ENCODE data around the gene EBF3. TPM values are rescaled to one million over a fixed set of nuclear protein-coding genes. Genes with fewer than 3 reads are reported as not detected.

The EBF3 gene
- total RNA-seq, 1 donor from 2014 or later = 0.20 TPM

DNA sequence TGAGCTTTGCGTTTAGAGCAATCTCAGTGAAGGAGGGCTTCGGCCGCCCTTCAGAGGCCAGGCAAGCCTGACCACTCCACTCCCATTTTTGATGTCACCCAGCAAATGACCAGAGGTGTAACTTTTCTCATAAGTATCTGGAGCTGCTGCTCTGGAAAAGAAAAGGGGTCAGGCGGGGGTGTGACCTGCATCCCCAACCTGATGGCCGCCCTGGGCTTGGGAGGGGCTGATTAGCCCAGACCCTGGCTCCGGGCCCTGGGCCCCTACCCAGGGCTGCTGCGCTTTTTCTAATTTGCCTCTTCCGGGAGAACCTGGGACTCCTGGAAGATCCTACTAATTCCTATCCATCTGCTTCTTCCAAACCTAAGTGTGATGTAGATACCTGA, 9.6 kb upstream of the EBF3 start:
- TF ChIP-seq, protein P1, sequence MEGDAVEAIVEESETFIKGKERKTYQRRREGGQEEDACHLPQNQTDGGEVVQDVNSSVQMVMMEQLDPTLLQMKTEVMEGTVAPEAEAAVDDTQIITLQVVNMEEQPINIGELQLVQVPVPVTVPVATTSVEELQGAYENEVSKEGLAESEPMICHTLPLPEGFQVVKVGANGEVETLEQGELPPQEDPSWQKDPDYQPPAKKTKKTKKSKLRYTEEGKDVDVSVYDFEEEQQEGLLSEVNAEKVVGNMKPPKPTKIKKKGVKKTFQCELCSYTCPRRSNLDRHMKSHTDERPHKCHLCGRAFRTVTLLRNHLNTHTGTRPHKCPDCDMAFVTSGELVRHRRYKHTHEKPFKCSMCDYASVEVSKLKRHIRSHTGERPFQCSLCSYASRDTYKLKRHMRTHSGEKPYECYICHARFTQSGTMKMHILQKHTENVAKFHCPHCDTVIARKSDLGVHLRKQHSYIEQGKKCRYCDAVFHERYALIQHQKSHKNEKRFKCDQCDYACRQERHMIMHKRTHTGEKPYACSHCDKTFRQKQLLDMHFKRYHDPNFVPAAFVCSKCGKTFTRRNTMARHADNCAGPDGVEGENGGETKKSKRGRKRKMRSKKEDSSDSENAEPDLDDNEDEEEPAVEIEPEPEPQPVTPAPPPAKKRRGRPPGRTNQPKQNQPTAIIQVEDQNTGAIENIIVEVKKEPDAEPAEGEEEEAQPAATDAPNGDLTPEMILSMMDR (IDR thresholded peaks at IDR 0.05) = no peak
- no peak for ATAC-seq
- peaks cover 78% of the 10 kb centered on the region for H3K27me3 ChIP-seq
- H3K4me3 ChIP-seq = no peak overlapping the region
- DNase-seq = no peak
- H3K27ac ChIP-seq = no peak overlapping the region
- H3K4me1 ChIP-seq = peaks cover 14% of the 10 kb centered on the region
- no peaks in the 10 kb centered on the region for H3K36me3 ChIP-seq
- intact Hi-C loops (cut with DNase I) = loop anchor here (10.0 kb wide), 1 partner anchor 939 kb away; no protein-coding TSS in a partner anchor
- no peaks in the 10 kb centered on the region for H3K9me3 ChIP-seq

DNA sequence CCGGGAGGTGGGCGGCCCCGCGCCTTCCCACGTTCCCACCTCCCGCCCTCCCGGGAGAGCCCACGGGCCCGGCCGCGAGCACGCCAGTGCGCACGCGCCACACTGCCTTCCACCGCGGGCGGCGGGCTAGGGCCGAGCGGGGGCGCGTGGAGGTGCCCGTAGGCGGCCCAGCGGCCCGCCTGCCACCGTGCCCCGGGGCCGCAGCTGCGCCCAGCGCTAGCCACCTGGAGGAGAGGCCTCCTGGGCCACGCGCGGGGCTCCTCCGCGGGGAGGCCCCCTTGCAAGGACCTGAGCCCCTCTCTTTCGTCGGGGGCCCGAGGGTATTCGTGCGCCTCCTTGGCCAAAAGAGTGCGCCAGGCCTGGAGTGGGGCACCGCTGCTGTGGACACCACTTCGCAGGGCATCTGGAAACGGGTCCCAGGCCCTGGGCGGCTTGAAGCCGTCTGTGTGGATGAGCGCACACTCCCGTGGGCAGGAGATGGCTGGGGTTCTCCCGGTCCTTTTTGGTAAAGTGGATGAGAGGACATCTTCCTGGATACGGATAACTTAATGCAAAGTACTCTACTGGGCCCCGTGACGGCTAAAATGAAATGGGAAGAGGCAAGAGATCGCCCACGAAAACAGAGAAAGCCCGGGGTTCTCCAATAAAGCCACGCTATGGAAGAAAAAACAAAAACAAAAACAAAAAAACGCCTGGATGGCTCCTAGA, 9.0 kb upstream of the EBF3 start:
- ATAC-seq = no peak

DNA sequence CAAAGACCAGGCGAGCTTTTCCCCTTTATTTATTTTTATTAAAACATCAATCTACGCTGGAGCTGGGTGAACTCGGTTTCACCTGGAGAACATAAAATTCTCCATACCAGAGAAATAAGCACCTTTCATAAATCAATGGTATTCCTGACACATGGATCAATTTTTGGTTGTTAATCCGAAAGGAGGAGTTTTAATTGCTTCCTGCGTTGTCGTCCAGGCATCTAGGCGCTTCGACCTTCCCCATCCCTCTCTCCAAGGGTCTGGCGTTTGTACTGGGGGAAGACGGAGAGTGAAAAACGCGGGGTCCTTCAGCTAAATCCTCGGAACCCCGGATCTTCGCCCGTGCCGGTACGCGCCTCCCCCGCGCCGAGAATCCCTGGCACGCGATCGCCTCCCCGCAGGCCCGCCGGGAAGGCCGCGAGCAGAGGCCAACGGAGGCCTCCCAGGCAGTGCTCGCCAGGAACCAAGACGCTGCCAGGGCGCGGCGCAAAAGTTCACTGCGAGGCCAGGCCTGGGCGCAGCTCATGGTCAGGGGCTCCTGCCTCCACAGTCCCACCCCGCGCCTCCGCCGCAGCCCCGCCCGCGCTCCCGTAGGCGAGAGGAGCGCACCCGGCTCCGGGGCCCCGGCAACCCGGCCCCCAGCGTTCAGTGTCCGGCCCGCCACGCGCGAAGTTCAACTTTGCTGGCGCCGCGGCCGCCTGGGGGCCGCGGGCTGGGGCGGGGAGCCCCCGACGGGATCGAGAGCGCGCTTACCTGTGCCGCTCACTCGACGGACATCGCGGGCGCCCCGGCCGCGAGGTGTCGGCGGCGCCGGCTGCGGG, 8.3 kb upstream of the EBF3 start:
- Histone ChIP-seq H3K36me3 (no peaks in the 10 kb centered on the region), H3K27me3 (peaks cover 91% of the 10 kb centered on the region), H3K4me3 (no peak overlapping the region), H3K4me1 (peaks cover 14% of the 10 kb centered on the region), H3K27ac (no peak overlapping the region), H3K9me3 (no peaks in the 10 kb centered on the region)
- intact Hi-C loops (cut with DNase I) = loop anchor here (10.0 kb wide), 1 partner anchor 938 kb away; no protein-coding TSS in a partner anchor
- TF ChIP-seq, protein P1 (IDR thresholded peaks at IDR 0.05) = no peak
- no peak for DNase-seq
- no peak for ATAC-seq

More for the DNA sequence above, 9.0 kb upstream of the EBF3 start:
- H3K27me3 ChIP-seq = peaks cover 84% of the 10 kb centered on the region
- TF ChIP-seq, protein P1 (IDR thresholded peaks at IDR 0.05) = no peak
- intact Hi-C loops (cut with DNase I) = loop anchor here (10.0 kb wide), 1 partner anchor 938 kb away; no protein-coding TSS in a partner anchor
- no peak overlapping the region for H3K27ac ChIP-seq
- no peak overlapping the region for H3K4me3 ChIP-seq
- no peaks in the 10 kb centered on the region for H3K9me3 ChIP-seq
- peaks cover 14% of the 10 kb centered on the region for H3K4me1 ChIP-seq
- H3K36me3 ChIP-seq = no peaks in the 10 kb centered on the region
- DNase-seq = no peak

DNA sequence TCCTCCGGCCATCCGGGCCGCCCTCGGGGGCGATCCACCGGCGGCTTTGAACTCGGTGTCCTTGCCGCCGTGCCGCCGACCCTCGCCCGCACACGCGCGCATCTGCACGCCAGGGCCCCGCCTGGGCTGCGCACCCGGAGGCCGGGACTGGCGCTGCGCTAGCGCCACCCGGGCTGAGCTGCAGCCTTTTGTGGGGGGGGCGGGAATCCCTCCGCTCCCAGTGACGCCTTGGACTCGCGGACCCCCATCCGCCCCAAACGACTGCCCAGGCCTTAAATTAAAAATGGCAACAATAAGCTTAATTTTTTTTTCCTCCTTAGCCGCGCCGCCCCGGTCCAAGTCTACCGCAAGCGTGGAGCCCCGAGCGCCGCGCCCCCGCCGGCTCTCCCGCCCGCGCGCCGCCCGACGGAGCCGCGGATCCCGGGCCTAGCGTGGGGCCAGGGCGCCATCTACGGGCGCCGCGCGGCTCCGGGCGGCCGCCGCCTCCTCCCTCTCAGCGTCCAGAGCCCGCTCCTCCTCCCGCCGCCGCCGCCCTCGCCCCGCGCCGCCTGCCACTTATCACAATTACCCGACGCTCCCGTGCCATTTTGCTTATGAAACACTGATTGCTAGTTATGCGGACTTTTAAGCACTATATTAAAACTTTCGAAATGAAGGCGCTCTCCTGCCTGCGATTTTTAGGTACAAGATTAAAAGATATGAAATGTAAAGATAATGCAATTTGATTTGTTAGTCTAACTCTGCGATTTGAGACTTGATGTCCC, 7.5 kb upstream of the EBF3 start:
- Histone ChIP-seq H3K27me3 (peaks cover 95% of the 10 kb centered on the region), H3K27ac (no peak overlapping the region), H3K36me3 (no peaks in the 10 kb centered on the region), H3K9me3 (no peaks in the 10 kb centered on the region), H3K4me1 (peaks cover 14% of the 10 kb centered on the region), H3K4me3 (no peak overlapping the region)
- TF ChIP-seq, protein P1 (IDR thresholded peaks at IDR 0.05) = peak; percentile 37
- DNase-seq = peak; percentile 83
- peak; percentile 93 for ATAC-seq
- intact Hi-C loops (cut with DNase I) = loop anchor here (10.0 kb wide), 1 partner anchor 937 kb away; no protein-coding TSS in a partner anchor
